Measurements from ENCODE around the gene TTC6. TPM values are rescaled to one million over a fixed set of nuclear protein-coding genes. Genes with fewer than 3 reads are reported as not detected.
A peak's percentile ranks its signal among the peaks of the same experiment; 100 is the strongest.

Gene TTC6
- polyA plus RNA-seq, 2 of the 4 experiments (the other 2 are of a cell fraction), result 0.41 to 1.7 TPM

DNA sequence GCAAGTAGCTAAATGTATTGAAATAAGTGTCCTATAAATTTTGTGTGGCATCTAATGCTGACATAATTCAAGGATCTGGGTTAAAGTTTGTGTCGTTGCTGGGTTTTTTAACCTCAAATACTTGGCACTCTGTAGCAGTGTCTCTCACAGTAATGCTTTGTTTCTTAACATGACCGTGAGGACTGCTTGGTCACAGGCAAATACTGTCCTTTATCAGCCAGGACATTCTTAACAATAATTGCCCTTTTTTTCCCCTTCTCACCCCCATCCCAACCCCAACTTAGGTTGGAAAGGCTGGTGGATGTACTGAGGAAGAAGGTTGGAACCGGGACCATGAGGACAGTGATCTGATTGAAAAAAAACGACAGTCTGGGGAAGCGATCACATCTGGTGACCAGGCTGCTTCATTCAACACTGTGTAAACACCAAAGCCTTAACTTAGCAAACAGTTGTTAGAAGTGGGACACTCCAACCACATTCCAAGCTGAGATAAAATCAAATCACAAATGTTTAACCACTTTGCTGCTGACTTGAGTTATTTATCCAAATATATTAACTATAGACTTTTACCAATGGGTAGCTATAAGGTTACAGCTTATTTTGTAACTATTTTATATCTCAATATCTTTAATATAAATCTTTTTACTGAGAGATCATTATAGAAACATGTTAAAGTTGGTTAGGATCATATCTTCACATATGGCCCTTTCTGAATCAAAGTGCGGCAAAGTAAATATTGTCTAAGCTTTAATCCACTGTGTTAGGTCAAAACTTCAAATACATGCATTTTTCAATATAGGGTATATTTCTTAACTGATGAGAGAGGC lies 48.6 kb upstream of the TTC6 start (continued):
- TF ChIP-seq ELK1 (IDR thresholded peaks at IDR 0.05; ENCODE audit: low read depth, low read length) (no peak), HDAC2 (IDR thresholded peaks at IDR 0.05) (no peak), GATA3 (IDR thresholded peaks at IDR 0.05; ENCODE audit: borderline replicate concordance) (peak; percentile 99), MAZ (IDR thresholded peaks at IDR 0.05; ENCODE audit: borderline replicate concordance, low read depth, low read length) (no peak)

GRCh38 chr14:37550511-37550910 lies 44.9 kb upstream of the TTC6 start:
- no peak for FAIRE-seq
- 28% methylated on average over 5 of the region's 5 CpGs for whole genome bisulfite sequencing (ENCODE audit: missing lambda C conversion rate)
- Histone ChIP-seq H3K4me3 (no peak overlapping the region), H3K9me3 (peaks cover 7% of the 10 kb centered on the region; the same call in 1 of the 3 replicates), H3K4me1 (peaks cover 32% of the 10 kb centered on the region), H3K27ac (no peak overlapping the region), H3K4me2 (peak overlapping the region; percentile 23; the same call in 2 of the 3 replicates)
- DNase-seq (ENCODE audit: low read depth in 1 of 2, low spot score in 1 of 2), result no peak
- CTCF ChIA-PET, result no interaction called here
- no peak for TF ChIP-seq POLR2AphosphoS2 (conservative IDR thresholded peaks at IDR 0.05; ENCODE audit: low read length)
- no peak for TF ChIP-seq TP53 (CRISPR knock-in tag; IDR thresholded peaks at IDR 0.05)
- TF ChIP-seq E2F6 (IDR thresholded peaks at IDR 0.05; ENCODE audit: borderline replicate concordance, low read depth), result no peak
- TF ChIP-seq HDAC2 (IDR thresholded peaks at IDR 0.05), result no peak
- TF ChIP-seq HES2 (IDR thresholded peaks at IDR 0.05), result no peak
- no peak for TF ChIP-seq GATA3 (IDR thresholded peaks at IDR 0.05; ENCODE audit: borderline replicate concordance)
- TF ChIP-seq CHD2 (IDR thresholded peaks at IDR 0.05; ENCODE audit: low read length, partially characterized antibody), result no peak
- no peak for TF ChIP-seq KDM1A (IDR thresholded peaks at IDR 0.05; ENCODE audit: low read depth)
- TF ChIP-seq JUNB (IDR thresholded peaks at IDR 0.05), result no peak
- no peak for TF ChIP-seq HOXB5 (CRISPR knock-in tag; IDR thresholded peaks at IDR 0.05)
- TF ChIP-seq ZSCAN20 (CRISPR knock-in tag; IDR thresholded peaks at IDR 0.05), result no peak
- no peak for ATAC-seq
- POLR2A ChIA-PET, result no interaction called here

DNA sequence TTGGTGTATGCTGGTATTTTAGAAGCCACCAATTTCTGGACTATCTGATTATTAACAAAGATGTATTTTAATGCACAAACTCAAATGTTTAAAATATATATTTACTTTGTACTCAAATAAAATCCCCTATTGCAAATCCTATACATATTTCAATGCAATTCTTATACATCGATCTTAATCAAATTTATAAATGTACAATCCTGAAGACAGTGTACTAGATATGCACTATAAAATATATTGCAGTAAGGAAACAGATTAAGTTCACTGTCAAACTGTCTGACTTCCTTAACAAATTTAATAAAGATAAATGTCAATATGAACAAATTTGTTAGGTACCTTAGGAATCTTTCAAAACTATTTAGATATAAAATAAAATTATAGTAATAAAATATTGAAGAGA lies 44.3 kb upstream of the TTC6 start:
- Histone ChIP-seq H3K9me3 (peaks cover 7% of the 10 kb centered on the region; the same call in 1 of the 3 replicates), H3K4me1 (peaks cover 26% of the 10 kb centered on the region), H3K4me2 (no peak overlapping the region), H3K4me3 (no peak overlapping the region), H3K27ac (no peak overlapping the region)
- 90% methylated on average over 1 of the region's 1 CpG for WGBS (ENCODE audit: missing lambda C conversion rate)
- FAIRE-seq (no peak), DNase-seq (ENCODE audit: low read depth in 1 of 2, low spot score in 1 of 2) (no peak), ATAC-seq (no peak)
- no peak for TF ChIP-seq CHD2 (IDR thresholded peaks at IDR 0.05; ENCODE audit: low read length, partially characterized antibody)
- no peak for TF ChIP-seq FOXS1 (CRISPR knock-in tag; IDR thresholded peaks at IDR 0.05)
- no peak for TF ChIP-seq ZC3H11A (IDR thresholded peaks at IDR 0.05)
- TF ChIP-seq POLR2AphosphoS2 (conservative IDR thresholded peaks at IDR 0.05; ENCODE audit: low read length), result no peak
- TF ChIP-seq, protein P1, sequence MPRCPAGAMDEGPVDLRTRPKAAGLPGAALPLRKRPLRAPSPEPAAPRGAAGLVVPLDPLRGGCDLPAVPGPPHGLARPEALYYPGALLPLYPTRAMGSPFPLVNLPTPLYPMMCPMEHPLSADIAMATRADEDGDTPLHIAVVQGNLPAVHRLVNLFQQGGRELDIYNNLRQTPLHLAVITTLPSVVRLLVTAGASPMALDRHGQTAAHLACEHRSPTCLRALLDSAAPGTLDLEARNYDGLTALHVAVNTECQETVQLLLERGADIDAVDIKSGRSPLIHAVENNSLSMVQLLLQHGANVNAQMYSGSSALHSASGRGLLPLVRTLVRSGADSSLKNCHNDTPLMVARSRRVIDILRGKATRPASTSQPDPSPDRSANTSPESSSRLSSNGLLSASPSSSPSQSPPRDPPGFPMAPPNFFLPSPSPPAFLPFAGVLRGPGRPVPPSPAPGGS (IDR thresholded peaks at IDR 0.05), result no peak
- TF ChIP-seq ELK1 (IDR thresholded peaks at IDR 0.05; ENCODE audit: low read depth, low read length), result no peak
- TF ChIP-seq MAX (IDR thresholded peaks at IDR 0.05), result no peak
- no peak for TF ChIP-seq CHD4 (IDR thresholded peaks at IDR 0.05; ENCODE audit: borderline replicate concordance)
- no peak for TF ChIP-seq CBX8 (IDR thresholded peaks at IDR 0.05)
- no peak for TF ChIP-seq PHF8 (IDR thresholded peaks at IDR 0.05; ENCODE audit: borderline replicate concordance, low read depth)
- TF ChIP-seq HOXB13 (CRISPR knock-in tag; IDR thresholded peaks at IDR 0.05; ENCODE audit: low read depth), result no peak
- no peak for TF ChIP-seq HOXB5 (CRISPR knock-in tag; IDR thresholded peaks at IDR 0.05)
- TF ChIP-seq NR3C1 (IDR thresholded peaks at IDR 0.05), result no peak
- no peak for TF ChIP-seq CEBPB (IDR thresholded peaks at IDR 0.05)
- TF ChIP-seq EHF (CRISPR knock-in tag; IDR thresholded peaks at IDR 0.05), result no peak
- TF ChIP-seq CBX2 (IDR thresholded peaks at IDR 0.05; ENCODE audit: borderline replicate concordance, low read depth), result no peak
- no peak for TF ChIP-seq JUNB (IDR thresholded peaks at IDR 0.05)
- TF ChIP-seq, protein P2, sequence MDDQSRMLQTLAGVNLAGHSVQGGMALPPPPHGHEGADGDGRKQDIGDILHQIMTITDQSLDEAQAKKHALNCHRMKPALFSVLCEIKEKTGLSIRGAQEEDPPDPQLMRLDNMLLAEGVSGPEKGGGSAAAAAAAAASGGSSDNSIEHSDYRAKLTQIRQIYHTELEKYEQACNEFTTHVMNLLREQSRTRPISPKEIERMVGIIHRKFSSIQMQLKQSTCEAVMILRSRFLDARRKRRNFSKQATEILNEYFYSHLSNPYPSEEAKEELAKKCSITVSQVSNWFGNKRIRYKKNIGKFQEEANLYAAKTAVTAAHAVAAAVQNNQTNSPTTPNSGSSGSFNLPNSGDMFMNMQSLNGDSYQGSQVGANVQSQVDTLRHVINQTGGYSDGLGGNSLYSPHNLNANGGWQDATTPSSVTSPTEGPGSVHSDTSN (IDR thresholded peaks at IDR 0.05), result no peak
- POLR2A ChIA-PET, result no interaction called here
- CTCF ChIA-PET, result no interaction called here
